SU-DHL-6 (cell line): ENCODE measurements around the gene FABP6.

Source experiments
- EZH2phosphoT487 ChIP-seq: fragments of 200-600 bp; sonication (generic), shearing (Covaris generic); conservative IDR thresholded peaks from 2 replicates; pipeline ENCODE4 v1.6.1; 2018; ENCODE audit warnings: mild to moderate bottlenecking, antibody characterized with exemption, low read length, moderate library complexity, mixed read lengths
- TF ChIP-seq, protein P1 (sequence below): fragments of 200-600 bp; sonication (generic); IDR thresholded peaks from one replicate; pipeline ENCODE4 v1.5.1; 2017; ENCODE audit warnings: antibody characterized with exemption, mild to moderate bottlenecking, low read length, moderate library complexity; ENCODE audit not compliant: insufficient read depth, poor library complexity, severe bottlenecking

DNA sequence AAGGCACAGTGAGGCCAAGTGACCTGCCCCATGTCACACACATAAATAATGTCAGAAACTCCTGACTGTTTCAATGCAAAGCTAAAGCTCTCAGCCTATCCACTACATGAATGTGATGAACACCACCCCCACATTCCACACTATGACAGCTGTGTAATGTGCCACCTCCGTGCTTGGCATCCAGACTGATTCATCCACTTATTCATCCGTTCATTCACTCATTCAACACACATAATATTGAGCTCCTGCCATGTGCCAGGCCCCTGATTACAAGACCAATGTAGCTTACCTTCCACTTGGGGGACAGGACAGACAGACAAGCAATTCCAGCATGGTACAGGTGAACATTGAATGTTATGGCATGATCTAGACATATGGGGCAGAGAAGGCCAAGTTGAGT lies 46.2 kb upstream of the FABP6 start:
- TF ChIP-seq, protein P1, sequence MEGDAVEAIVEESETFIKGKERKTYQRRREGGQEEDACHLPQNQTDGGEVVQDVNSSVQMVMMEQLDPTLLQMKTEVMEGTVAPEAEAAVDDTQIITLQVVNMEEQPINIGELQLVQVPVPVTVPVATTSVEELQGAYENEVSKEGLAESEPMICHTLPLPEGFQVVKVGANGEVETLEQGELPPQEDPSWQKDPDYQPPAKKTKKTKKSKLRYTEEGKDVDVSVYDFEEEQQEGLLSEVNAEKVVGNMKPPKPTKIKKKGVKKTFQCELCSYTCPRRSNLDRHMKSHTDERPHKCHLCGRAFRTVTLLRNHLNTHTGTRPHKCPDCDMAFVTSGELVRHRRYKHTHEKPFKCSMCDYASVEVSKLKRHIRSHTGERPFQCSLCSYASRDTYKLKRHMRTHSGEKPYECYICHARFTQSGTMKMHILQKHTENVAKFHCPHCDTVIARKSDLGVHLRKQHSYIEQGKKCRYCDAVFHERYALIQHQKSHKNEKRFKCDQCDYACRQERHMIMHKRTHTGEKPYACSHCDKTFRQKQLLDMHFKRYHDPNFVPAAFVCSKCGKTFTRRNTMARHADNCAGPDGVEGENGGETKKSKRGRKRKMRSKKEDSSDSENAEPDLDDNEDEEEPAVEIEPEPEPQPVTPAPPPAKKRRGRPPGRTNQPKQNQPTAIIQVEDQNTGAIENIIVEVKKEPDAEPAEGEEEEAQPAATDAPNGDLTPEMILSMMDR = no peak
- TF ChIP-seq EZH2phosphoT487 = no peak
